Right lobe of liver (tissue), 4 donors: ENCODE data around the gene VSTM4.

ENCODE experiments used
- POLR2A ChIP-seq: fragments of 450-650 bp; IDR thresholded peaks from one replicate; pipeline ENCODE4 v1.6.1; 2017; ENCODE audit warnings: antibody characterized with exemption, mild to moderate bottlenecking
- TF ChIP-seq, protein P1 (sequence below), 4 donors: fragments of 200-600 bp in 3 of 4; fragments of 450-650 bp in 1 of 4; IDR thresholded peaks; one replicate each; pipeline versions ENCODE4 v1.5.1 to v1.8.0; 2016 to 2022; ENCODE audit warnings: antibody characterized with exemption in 4 of 4, mild to moderate bottlenecking in 2 of 4
- donor health status: DM: no; HTN: no; CAD: no.
- donor health status: DM: no; HTN: no; CAD: no.
- donor health status: DM: no; HTN: yes; CAD: no.

DNA sequence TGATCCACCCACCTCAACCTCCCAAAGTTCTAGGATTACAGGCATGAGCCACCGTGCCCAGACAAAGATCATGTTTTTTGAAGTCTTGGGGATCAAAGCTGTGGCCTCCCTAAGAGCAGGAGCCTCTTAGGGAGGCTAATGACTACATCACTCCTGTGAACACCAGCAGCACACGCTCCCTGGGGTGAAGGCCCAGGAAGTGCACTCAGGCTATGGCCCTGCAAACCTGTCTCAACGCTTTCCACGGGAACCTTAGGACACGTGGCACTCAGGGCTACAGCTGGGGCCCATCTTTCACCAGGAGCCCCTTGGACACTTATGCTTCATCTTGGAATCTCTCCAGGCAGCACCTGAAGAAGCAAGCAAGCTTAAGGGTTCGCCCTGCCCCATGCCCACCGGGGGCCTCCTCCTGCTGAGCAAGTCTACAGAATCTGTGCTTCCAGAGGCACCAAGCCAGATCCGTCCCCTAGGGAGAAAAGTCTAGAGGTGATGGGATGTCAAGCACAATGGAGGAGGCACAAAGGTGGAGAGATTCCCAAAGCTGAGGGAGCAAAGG lies 18.4 kb downstream of the VSTM4 start:
- TF ChIP-seq, protein P1, sequence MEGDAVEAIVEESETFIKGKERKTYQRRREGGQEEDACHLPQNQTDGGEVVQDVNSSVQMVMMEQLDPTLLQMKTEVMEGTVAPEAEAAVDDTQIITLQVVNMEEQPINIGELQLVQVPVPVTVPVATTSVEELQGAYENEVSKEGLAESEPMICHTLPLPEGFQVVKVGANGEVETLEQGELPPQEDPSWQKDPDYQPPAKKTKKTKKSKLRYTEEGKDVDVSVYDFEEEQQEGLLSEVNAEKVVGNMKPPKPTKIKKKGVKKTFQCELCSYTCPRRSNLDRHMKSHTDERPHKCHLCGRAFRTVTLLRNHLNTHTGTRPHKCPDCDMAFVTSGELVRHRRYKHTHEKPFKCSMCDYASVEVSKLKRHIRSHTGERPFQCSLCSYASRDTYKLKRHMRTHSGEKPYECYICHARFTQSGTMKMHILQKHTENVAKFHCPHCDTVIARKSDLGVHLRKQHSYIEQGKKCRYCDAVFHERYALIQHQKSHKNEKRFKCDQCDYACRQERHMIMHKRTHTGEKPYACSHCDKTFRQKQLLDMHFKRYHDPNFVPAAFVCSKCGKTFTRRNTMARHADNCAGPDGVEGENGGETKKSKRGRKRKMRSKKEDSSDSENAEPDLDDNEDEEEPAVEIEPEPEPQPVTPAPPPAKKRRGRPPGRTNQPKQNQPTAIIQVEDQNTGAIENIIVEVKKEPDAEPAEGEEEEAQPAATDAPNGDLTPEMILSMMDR (IDR thresholded peaks at IDR 0.05), result no peak
- TF ChIP-seq POLR2A, result no peak
